PC-9 (cell line): ENCODE data around the gene CDK11B. TPM values are rescaled to one million over a fixed set of nuclear protein-coding genes. Genes with fewer than 3 reads are reported as not detected.
"Not testable (repeated sequence)": the region's sequence is repeated elsewhere in the genome, so short reads cannot be mapped to it uniquely, and the experiment has no call there.

Experiments
- BruUV-seq: library from RNA; stranded (reverse); fragments of 400-500 nt; replicated peaks from 2 replicates; lab custom pipeline; 2021; lab: Mats Ljungman, UMichigan
- CTCF ChIA-PET: fragments of 300-600 bp; sonication (Branson Sonifier 250); formaldehyde crosslinking; loops from one replicate; lab custom pipeline; 2022; ENCODE audit warnings: antibody characterized with exemption; lab: Charles Lee
- POLR2A ChIA-PET: fragments of 300-600 bp; sonication (Branson Sonifier 250); formaldehyde crosslinking; loops from one replicate; lab custom pipeline; 2022; ENCODE audit warnings: antibody characterized with exemption; ENCODE audit not compliant: unreplicated experiment; lab: Charles Lee
- DNase-seq, 2 experiments: peaks; one replicate each; pipeline versions ENCODE4 v3.0.0 to v3.0.0-alpha.2; 2015 to 2022; ENCODE audit warnings: mixed read lengths in 1 of 2
- H2AFZ ChIP-seq: fragments of 200-600 bp; sonication (generic); 2 replicates; pipeline ENCODE4 v1.8.1; 2017; ENCODE audit warnings: antibody characterized with exemption
- H3F3A ChIP-seq: fragments of 200-600 bp; sonication (generic); 2 replicates; pipeline ENCODE4 v1.8.1; 2017; ENCODE audit warnings: antibody characterized with exemption, mild to moderate bottlenecking, low read depth; ENCODE audit not compliant: insufficient read depth
- H3K27ac ChIP-seq: fragments of 200-600 bp; sonication (generic); 2 replicates; pipeline ENCODE4 v1.6.1; 2016; ENCODE audit warnings: mixed run types
- H3K27me3 ChIP-seq: fragments of 200-600 bp; sonication (generic); 2 replicates; pipeline ENCODE4 v1.6.1; 2016; ENCODE audit warnings: low read depth, mixed run types; ENCODE audit not compliant: insufficient read depth
- H3K36me3 ChIP-seq: fragments of 200-600 bp; sonication (generic); 2 replicates; pipeline ENCODE4 v1.6.1; 2016; ENCODE audit warnings: low read depth, mixed run types
- H3K4me1 ChIP-seq: fragments of 200-600 bp; sonication (generic); replicated peaks from 2 replicates; pipeline ENCODE4 v1.6.1; 2016; ENCODE audit warnings: mixed run types; ENCODE audit not compliant: insufficient read depth
- H3K4me2 ChIP-seq: fragments of 200-600 bp; sonication (generic); 2 replicates; pipeline ENCODE4 v1.6.1; 2017; ENCODE audit warnings: mixed run types
- H3K4me3 ChIP-seq: fragments of 200-600 bp; sonication (generic); 2 replicates; pipeline ENCODE4 v1.6.1; 2016; ENCODE audit warnings: mixed run types
- H3K79me2 ChIP-seq: fragments of 200-600 bp; sonication (generic); 2 replicates; pipeline ENCODE4 v1.6.1; 2017; ENCODE audit warnings: low read depth, mixed run types
- H3K9me2 ChIP-seq: fragments of 200-600 bp; sonication (generic); 2 replicates; pipeline ENCODE4 v1.8.1; 2017; ENCODE audit warnings: mild to moderate bottlenecking; ENCODE audit not compliant: insufficient read depth
- H3K9me3 ChIP-seq: fragments of 200-600 bp; sonication (generic); 2 replicates; pipeline ENCODE4 v1.8.1; 2016; ENCODE audit warnings: low read depth; ENCODE audit not compliant: insufficient read depth
- H4K20me1 ChIP-seq: fragments of 200-600 bp; sonication (generic); 2 replicates; pipeline ENCODE4 v1.8.1; 2017; ENCODE audit not compliant: insufficient read depth
- CTCF ChIP-seq: fragments of 200-600 bp; sonication (generic); conservative IDR thresholded peaks from 2 replicates; pipeline ENCODE4 v1.6.1; 2017; ENCODE audit warnings: mixed run types, antibody characterized with exemption, mild to moderate bottlenecking, moderate library complexity
- EZH2 ChIP-seq: fragments of 200-600 bp; sonication (generic); IDR thresholded peaks from 2 replicates; pipeline ENCODE4 v1.8.0; 2017; ENCODE audit warnings: antibody characterized with exemption, low read depth
- intact Hi-C: fragments of 100-400 bp; cut with micrococcal nuclease; formaldehyde crosslinking; loops from one replicate; pipeline ENCODE4 v1.10.0; 2022; ENCODE audit not compliant: unreplicated experiment
- total RNA-seq: library from RNA; stranded (reverse); gene quantifications from 2 replicates; pipeline ENCODE4 v1.2.3, GENCODE V29; 2021

The CDK11B gene
- total RNA-seq, 1 experiment from 2014 or later, result 21.2 TPM

GRCh38 chr1:1703796-1704195 is 45.0 kb upstream of the CDK11B start:
- no peaks in the 10 kb centered on the region for H3K27me3 ChIP-seq
- H3K4me2 ChIP-seq, result no peak overlapping the region
- no peaks in the 10 kb centered on the region for H3K9me2 ChIP-seq
- no peaks in the 10 kb centered on the region for H4K20me1 ChIP-seq
- DNase-seq, result no peak
- no peaks in the 10 kb centered on the region for H3K79me2 ChIP-seq
- H3K9me3 ChIP-seq, result no peaks in the 10 kb centered on the region
- no peaks in the 10 kb centered on the region for H3K36me3 ChIP-seq
- ChIA-PET CTCF (no interaction called here), POLR2A (no interaction called here)
- H3K27ac ChIP-seq, result no peak overlapping the region
- intact Hi-C loops, result no loop called here
- H2AFZ ChIP-seq, result no peak overlapping the region
- H3K4me3 ChIP-seq, result no peak overlapping the region
- BruUV-seq, result no TSS peak
- TF ChIP-seq EZH2 (no peak), CTCF (no peak)
- H3K4me1 ChIP-seq, result no peaks in the 10 kb centered on the region
- H3F3A ChIP-seq, result no peaks in the 10 kb centered on the region

- H3K36me3 ChIP-seq, BruUV-seq, H3K4me2 ChIP-seq, H4K20me1 ChIP-seq, CTCF ChIA-PET, H3K9me2 ChIP-seq, H3K9me3 ChIP-seq, DNase-seq, H3K27me3 ChIP-seq, intact Hi-C loops, H3K27ac ChIP-seq, H3K4me3 ChIP-seq, H3K4me1 ChIP-seq, H2AFZ ChIP-seq, H3K79me2 ChIP-seq, H3F3A ChIP-seq, POLR2A ChIA-PET: not testable (repeated sequence)
Observed at GRCh38 chr1:1702506-1702905, 43.7 kb upstream of the CDK11B start.

- H3K27ac ChIP-seq, intact Hi-C loops, H3K4me1 ChIP-seq, BruUV-seq, H3K27me3 ChIP-seq, H4K20me1 ChIP-seq, H3K9me3 ChIP-seq, H3K4me2 ChIP-seq, H3K36me3 ChIP-seq, H2AFZ ChIP-seq, H3K79me2 ChIP-seq, CTCF ChIA-PET, H3K9me2 ChIP-seq, DNase-seq, H3K4me3 ChIP-seq, H3F3A ChIP-seq, POLR2A ChIA-PET: not testable (repeated sequence)
Observed at GRCh38 chr1:1700557-1700956, 41.8 kb upstream of the CDK11B start.

GRCh38 chr1:1700067-1700466 is 41.3 kb upstream of the CDK11B start:
- H3K27me3 ChIP-seq, intact Hi-C loops, H3K4me3 ChIP-seq, H2AFZ ChIP-seq, H3K4me1 ChIP-seq, H3K79me2 ChIP-seq, CTCF ChIA-PET, H3K36me3 ChIP-seq, H3K27ac ChIP-seq, H3F3A ChIP-seq, H3K4me2 ChIP-seq, POLR2A ChIA-PET, H4K20me1 ChIP-seq, H3K9me3 ChIP-seq, BruUV-seq, DNase-seq, H3K9me2 ChIP-seq: not testable (repeated sequence)

GRCh38 chr1:1699061-1699460 is 40.3 kb upstream of the CDK11B start:
- H4K20me1 ChIP-seq, H3K27ac ChIP-seq, H3K4me1 ChIP-seq, H3K9me2 ChIP-seq, H3K4me3 ChIP-seq, H3F3A ChIP-seq, CTCF ChIA-PET, H3K9me3 ChIP-seq, H3K79me2 ChIP-seq, H3K4me2 ChIP-seq, BruUV-seq, H3K27me3 ChIP-seq, H3K36me3 ChIP-seq, intact Hi-C loops, POLR2A ChIA-PET, DNase-seq, H2AFZ ChIP-seq: not testable (repeated sequence)

- BruUV-seq, H3K4me2 ChIP-seq, POLR2A ChIA-PET, H3K9me2 ChIP-seq, intact Hi-C loops, H3K4me1 ChIP-seq, DNase-seq, H4K20me1 ChIP-seq, H3K36me3 ChIP-seq, H3K79me2 ChIP-seq, H2AFZ ChIP-seq, H3K27ac ChIP-seq, H3F3A ChIP-seq, H3K27me3 ChIP-seq, CTCF ChIA-PET, H3K4me3 ChIP-seq, H3K9me3 ChIP-seq: not testable (repeated sequence)
Observed at GRCh38 chr1:1697358-1698183, 38.8 kb upstream of the CDK11B start.
